SK-N-SH treated with all-trans-retinoic acid at 6 μM for 48 hours (cell line): ENCODE data around the gene HS6ST2.

Source experiments
- ARNTL ChIP-seq: fragments of 450-650 bp; formaldehyde crosslinking; IDR thresholded peaks from 2 replicates; pipeline ENCODE4 v1.5.0; 2020; ENCODE audit warnings: low read depth, mild to moderate bottlenecking, moderate library complexity, borderline replicate concordance
- ESRRG ChIP-seq: fragments of 250-450 bp; sonication (Bioruptor Pico); IDR thresholded peaks from 2 replicates; pipeline ENCODE4 v1.6.1; 2021; ENCODE audit warnings: mild to moderate bottlenecking
- OSR1 ChIP-seq: fragments of 250-450 bp; sonication (Bioruptor Pico); IDR thresholded peaks from 2 replicates; pipeline ENCODE4 v1.8.0; 2022; ENCODE audit warnings: moderate library complexity, mild to moderate bottlenecking, inconsistent platforms
- PATZ1 ChIP-seq: fragments of 250-450 bp; sonication (Bioruptor Pico); IDR thresholded peaks from 2 replicates; pipeline ENCODE4 v1.8.0; 2020; ENCODE audit warnings: mild to moderate bottlenecking, moderate library complexity, borderline replicate concordance
- PPARA ChIP-seq: fragments of 250-450 bp; sonication (Bioruptor Pico); IDR thresholded peaks from 2 replicates; pipeline ENCODE4 v1.5.0; 2020; ENCODE audit warnings: mild to moderate bottlenecking, borderline replicate concordance
- SNAI2 ChIP-seq: fragments of 250-450 bp; sonication (Bioruptor Pico); IDR thresholded peaks from 2 replicates; pipeline ENCODE4 v1.5.0; 2020; ENCODE audit warnings: mild to moderate bottlenecking, moderate library complexity
- TSHZ2 ChIP-seq: fragments of 250-450 bp; sonication (Bioruptor Pico); IDR thresholded peaks from 2 replicates; pipeline ENCODE4 v1.5.0; 2020; ENCODE audit warnings: mild to moderate bottlenecking, moderate library complexity
- ZC3H10 ChIP-seq: fragments of 250-450 bp; sonication (Bioruptor Pico); IDR thresholded peaks from 2 replicates; pipeline ENCODE4 v1.5.1; 2021; ENCODE audit warnings: mild to moderate bottlenecking, moderate library complexity
- ZFP3 ChIP-seq: fragments of 250-450 bp; sonication (Bioruptor Pico); IDR thresholded peaks from 2 replicates; pipeline ENCODE4 v1.5.0; 2020; ENCODE audit warnings: mild to moderate bottlenecking, moderate library complexity
- ZFP30 ChIP-seq: fragments of 450-650 bp; formaldehyde crosslinking; IDR thresholded peaks from 2 replicates; pipeline ENCODE4 v1.5.0; 2022; ENCODE audit warnings: mild to moderate bottlenecking, moderate library complexity
- ZNF8 ChIP-seq: fragments of 450-650 bp; formaldehyde crosslinking; IDR thresholded peaks from 2 replicates; pipeline ENCODE4 v1.5.0; 2020; ENCODE audit warnings: mild to moderate bottlenecking, moderate library complexity
- TF ChIP-seq, protein P1 (sequence below): fragments of 250-450 bp; sonication (Bioruptor Pico); IDR thresholded peaks from 2 replicates; pipeline ENCODE4 v1.5.1; 2020; ENCODE audit warnings: low read depth, mild to moderate bottlenecking, moderate library complexity

- TF ChIP-seq TSHZ2 (CRISPR knock-in tag) (no peak), OSR1 (CRISPR knock-in tag) (no peak), ESRRG (no peak), PATZ1 (CRISPR knock-in tag) (no peak), ZFP3 (CRISPR knock-in tag) (no peak), SNAI2 (CRISPR knock-in tag) (no peak), ZNF8 (no peak), PPARA (CRISPR knock-in tag) (no peak), ARNTL (CRISPR knock-in tag) (no peak), ZFP30 (CRISPR knock-in tag) (no peak), ZC3H10 (CRISPR knock-in tag) (no peak)
- TF ChIP-seq, protein P1, sequence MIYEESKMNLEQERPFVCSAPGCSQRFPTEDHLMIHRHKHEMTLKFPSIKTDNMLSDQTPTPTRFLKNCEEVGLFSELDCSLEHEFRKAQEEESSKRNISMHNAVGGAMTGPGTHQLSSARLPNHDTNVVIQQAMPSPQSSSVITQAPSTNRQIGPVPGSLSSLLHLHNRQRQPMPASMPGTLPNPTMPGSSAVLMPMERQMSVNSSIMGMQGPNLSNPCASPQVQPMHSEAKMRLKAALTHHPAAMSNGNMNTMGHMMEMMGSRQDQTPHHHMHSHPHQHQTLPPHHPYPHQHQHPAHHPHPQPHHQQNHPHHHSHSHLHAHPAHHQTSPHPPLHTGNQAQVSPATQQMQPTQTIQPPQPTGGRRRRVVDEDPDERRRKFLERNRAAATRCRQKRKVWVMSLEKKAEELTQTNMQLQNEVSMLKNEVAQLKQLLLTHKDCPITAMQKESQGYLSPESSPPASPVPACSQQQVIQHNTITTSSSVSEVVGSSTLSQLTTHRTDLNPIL (CRISPR knock-in tag) = no peak
Measured at GRCh38 chrX:132751063-132751690, 207.3 kb downstream of the HS6ST2 start.
